HEK293 (cell line): Measurements from ENCODE around the gene KIF13A.

ENCODE experiments used
- CTCF ChIA-PET: fragments of 350-600 bp; formaldehyde crosslinking; extraction: SDS; loops from one replicate; lab custom pipeline; 2021; ENCODE audit warnings: antibody characterized with exemption; lab: Yijun Ruan, JAX
- POLR2A ChIA-PET: fragments of 300-600 bp; formaldehyde crosslinking; extraction: SDS; loops from one replicate; lab custom pipeline; 2020; ENCODE audit warnings: antibody characterized with exemption, inconsistent platforms; lab: Yijun Ruan, JAX
- H3K27ac ChIP-seq: fragments of 200-500 bp; sonication (Bioruptor generic); 2 replicates; pipeline ENCODE4 v1.5.1; 2014; ENCODE audit warnings: low read depth, low read length, control low read depth, inconsistent platforms; ENCODE audit errors: extremely low read depth
- H3K36me3 ChIP-seq, 2 experiments: fragments of 200-500 bp in 1 of 2; sonication (Bioruptor generic) in 1 of 2; 1 replicate in 1 of 2; 2 replicates in 1 of 2; pipeline ENCODE4 v1.5.1; 2014 to 2017; ENCODE audit warnings: inconsistent platforms in 2 of 2, low read length in 2 of 2; ENCODE audit not compliant: control insufficient read depth in 2 of 2, insufficient read depth in 1 of 2
- H3K4me1 ChIP-seq: fragments of 200-500 bp; sonication (Bioruptor generic); 2 replicates; pipeline ENCODE4 v1.5.1; 2014; ENCODE audit warnings: mild to moderate bottlenecking, low read length, inconsistent platforms; ENCODE audit not compliant: control insufficient read depth, insufficient read depth
- H3K4me3 ChIP-seq: 2 replicates; pipeline ENCODE4 v1.5.1; 2011; ENCODE audit warnings: low read depth, mild to moderate bottlenecking, control low read depth, low read length, moderate library complexity
- H3K9me3 ChIP-seq: fragments of 200-500 bp; sonication (Bioruptor generic); 2 replicates; pipeline ENCODE4 v1.5.1; 2014; ENCODE audit warnings: low read depth, low read length, inconsistent platforms; ENCODE audit not compliant: control insufficient read depth, insufficient read depth
- BCL11B ChIP-seq: fragments of 450-650 bp; formaldehyde crosslinking; IDR thresholded peaks from 2 replicates; pipeline ENCODE4 v1.5.1; 2016; ENCODE audit warnings: low read depth, missing biosample characterization, missing genetic modification characterization
- CTCF ChIP-seq: fragments of 450-650 bp; formaldehyde crosslinking; IDR thresholded peaks from 2 replicates; pipeline ENCODE4 v1.5.1; 2016; ENCODE audit warnings: missing biosample characterization, missing genetic modification characterization
- EGR2 ChIP-seq: fragments of 450-650 bp; formaldehyde crosslinking; IDR thresholded peaks from 2 replicates; pipeline ENCODE4 v1.5.1; 2016; ENCODE audit warnings: low read depth, missing biosample characterization, missing genetic modification characterization
- GFI1B ChIP-seq: fragments of 450-650 bp; formaldehyde crosslinking; IDR thresholded peaks from 2 replicates; pipeline ENCODE4 v1.5.1; 2016; ENCODE audit warnings: missing biosample characterization, missing genetic modification characterization
- GLIS1 ChIP-seq: fragments of 450-650 bp; formaldehyde crosslinking; IDR thresholded peaks from 2 replicates; pipeline ENCODE4 v1.5.1; 2016; ENCODE audit warnings: missing biosample characterization, missing genetic modification characterization
- OVOL3 ChIP-seq: fragments of 450-650 bp; formaldehyde crosslinking; IDR thresholded peaks from 2 replicates; pipeline ENCODE4 v1.5.1; 2016; ENCODE audit warnings: missing biosample characterization, missing genetic modification characterization
- PBX3 ChIP-seq: sonication (generic); formaldehyde crosslinking; IDR thresholded peaks from 2 replicates; pipeline ENCODE4 v1.8.1; 2022; ENCODE audit warnings: mild to moderate bottlenecking, moderate library complexity, missing genetic modification reagents
- PRDM10 ChIP-seq: fragments of 450-650 bp; formaldehyde crosslinking; IDR thresholded peaks from 2 replicates; pipeline ENCODE4 v1.5.1; 2016; ENCODE audit warnings: missing biosample characterization, missing genetic modification characterization
- ZFHX2 ChIP-seq: fragments of 450-650 bp; formaldehyde crosslinking; conservative IDR thresholded peaks from 2 replicates; pipeline ENCODE4 v1.5.1; 2016; ENCODE audit warnings: missing biosample characterization, missing genetic modification characterization
- ZIC2 ChIP-seq: fragments of 450-650 bp; formaldehyde crosslinking; IDR thresholded peaks from 2 replicates; pipeline ENCODE4 v1.5.1; 2016; ENCODE audit warnings: missing biosample characterization, missing genetic modification characterization
- ZNF112 ChIP-seq: fragments of 450-650 bp; formaldehyde crosslinking; IDR thresholded peaks from 2 replicates; pipeline ENCODE4 v1.5.0; 2017; ENCODE audit warnings: missing biosample characterization, missing genetic modification characterization
- ZNF140 ChIP-seq: fragments of 450-650 bp; formaldehyde crosslinking; IDR thresholded peaks from 2 replicates; pipeline ENCODE4 v1.5.1; 2016; ENCODE audit warnings: missing biosample characterization, missing genetic modification characterization
- ZNF202 ChIP-seq: fragments of 450-650 bp; formaldehyde crosslinking; IDR thresholded peaks from 2 replicates; pipeline ENCODE4 v1.5.1; 2016; ENCODE audit warnings: missing biosample characterization, missing genetic modification characterization, borderline replicate concordance
- ZNF280D ChIP-seq: fragments of 450-650 bp; formaldehyde crosslinking; IDR thresholded peaks from 2 replicates; pipeline ENCODE4 v1.5.1; 2016; ENCODE audit warnings: missing biosample characterization, missing genetic modification characterization
- ZNF341 ChIP-seq: fragments of 450-650 bp; formaldehyde crosslinking; IDR thresholded peaks from 2 replicates; pipeline ENCODE4; 2016; ENCODE audit warnings: low read depth, missing biosample characterization, missing genetic modification characterization
- ZNF391 ChIP-seq: fragments of 450-650 bp; formaldehyde crosslinking; IDR thresholded peaks from 2 replicates; pipeline ENCODE4 v1.5.1; 2016; ENCODE audit warnings: low read depth, missing biosample characterization, missing genetic modification characterization, borderline replicate concordance
- ZNF398 ChIP-seq: fragments of 450-650 bp; formaldehyde crosslinking; IDR thresholded peaks from 2 replicates; pipeline ENCODE4 v1.5.1; 2017; ENCODE audit warnings: missing biosample characterization, missing genetic modification characterization
- ZNF404 ChIP-seq: fragments of 450-650 bp; formaldehyde crosslinking; IDR thresholded peaks from 2 replicates; pipeline ENCODE4 v1.5.1; 2017; ENCODE audit warnings: missing biosample characterization, missing genetic modification characterization
- ZNF529 ChIP-seq: fragments of 450-650 bp; formaldehyde crosslinking; IDR thresholded peaks from 2 replicates; pipeline ENCODE4 v1.5.1; 2017; ENCODE audit warnings: missing genetic modification characterization, missing biosample characterization; ENCODE audit not compliant: insufficient replicate concordance
- ZNF561 ChIP-seq: fragments of 450-650 bp; IDR thresholded peaks from 2 replicates; pipeline ENCODE4 v1.5.1; 2018; ENCODE audit warnings: missing biosample characterization, missing genetic modification characterization, borderline replicate concordance
- ZNF571 ChIP-seq: fragments of 450-650 bp; formaldehyde crosslinking; IDR thresholded peaks from 2 replicates; pipeline ENCODE4 v1.5.0; 2017; ENCODE audit warnings: missing biosample characterization, missing genetic modification characterization
- ZNF677 ChIP-seq: fragments of 450-650 bp; IDR thresholded peaks from 2 replicates; pipeline ENCODE4 v1.5.0; 2018; ENCODE audit warnings: missing biosample characterization, mild to moderate bottlenecking, missing genetic modification characterization, moderate library complexity
- ZNF76 ChIP-seq: fragments of 450-650 bp; formaldehyde crosslinking; IDR thresholded peaks from 2 replicates; pipeline ENCODE4; 2016; ENCODE audit warnings: low read depth, missing biosample characterization, missing genetic modification characterization, borderline replicate concordance
- ZSCAN16 ChIP-seq: fragments of 450-650 bp; formaldehyde crosslinking; IDR thresholded peaks from 2 replicates; pipeline ENCODE4 v1.5.1; 2016; ENCODE audit warnings: missing biosample characterization, missing genetic modification characterization

KIF13A gene

GRCh38 chr6:17725083-17725482 lies 262.4 kb downstream of the KIF13A start:
- Histone ChIP-seq H3K9me3 (no peaks in the 10 kb centered on the region), H3K4me1 (no peaks in the 10 kb centered on the region), H3K27ac (no peak overlapping the region), H3K36me3 (no peaks in the 10 kb centered on the region), H3K4me3 (no peak overlapping the region)
- CTCF ChIA-PET: interaction anchor here (1.0 to 1.4 kb wide), 2 partner anchors 11 to 18 kb away, joined by 3 to 4 read pairs; partner anchors contain the start of gene NUP153
- TF ChIP-seq BCL11B (tag by site-specific recombination): no peak
- no peak for TF ChIP-seq ZNF398
- TF ChIP-seq ZNF112: no peak
- peak; percentile 69 for TF ChIP-seq ZFHX2 (tag by site-specific recombination)
- TF ChIP-seq PBX3 (CRISPR knock-in tag): no peak
- TF ChIP-seq ZNF404 (tag by site-specific recombination): no peak
- TF ChIP-seq ZNF280D (tag by site-specific recombination): no peak
- TF ChIP-seq PRDM10 (tag by site-specific recombination): no peak
- no peak for TF ChIP-seq ZNF202 (tag by site-specific recombination)
- TF ChIP-seq ZIC2: peak; percentile 49
- no peak for TF ChIP-seq OVOL3 (tag by site-specific recombination)
- TF ChIP-seq ZNF76 (tag by site-specific recombination): no peak
- no peak for TF ChIP-seq ZNF677 (tag by site-specific recombination)
- TF ChIP-seq ZNF561 (tag by site-specific recombination): no peak
- peak; percentile 94 for TF ChIP-seq ZNF341 (tag by site-specific recombination)
- no peak for TF ChIP-seq ZNF140 (tag by site-specific recombination)
- TF ChIP-seq CTCF (tag by site-specific recombination): no peak
- TF ChIP-seq GFI1B (tag by site-specific recombination): no peak
- TF ChIP-seq ZSCAN16 (tag by site-specific recombination): no peak
- TF ChIP-seq GLIS1 (tag by site-specific recombination): no peak
- TF ChIP-seq ZNF391 (tag by site-specific recombination): no peak
- TF ChIP-seq ZNF571 (tag by site-specific recombination): no peak
- TF ChIP-seq ZNF529: no peak
- TF ChIP-seq EGR2 (tag by site-specific recombination): peak; percentile 50; the same call in 1 of the 2 replicates
- POLR2A ChIA-PET: interaction anchor here (2.0 kb wide), 1 partner anchor 18 kb away, joined by 12 read pairs; the partner anchor contains the start of gene NUP153
